ENCODE data around the gene ROR1.

The ROR1 gene

DNA sequence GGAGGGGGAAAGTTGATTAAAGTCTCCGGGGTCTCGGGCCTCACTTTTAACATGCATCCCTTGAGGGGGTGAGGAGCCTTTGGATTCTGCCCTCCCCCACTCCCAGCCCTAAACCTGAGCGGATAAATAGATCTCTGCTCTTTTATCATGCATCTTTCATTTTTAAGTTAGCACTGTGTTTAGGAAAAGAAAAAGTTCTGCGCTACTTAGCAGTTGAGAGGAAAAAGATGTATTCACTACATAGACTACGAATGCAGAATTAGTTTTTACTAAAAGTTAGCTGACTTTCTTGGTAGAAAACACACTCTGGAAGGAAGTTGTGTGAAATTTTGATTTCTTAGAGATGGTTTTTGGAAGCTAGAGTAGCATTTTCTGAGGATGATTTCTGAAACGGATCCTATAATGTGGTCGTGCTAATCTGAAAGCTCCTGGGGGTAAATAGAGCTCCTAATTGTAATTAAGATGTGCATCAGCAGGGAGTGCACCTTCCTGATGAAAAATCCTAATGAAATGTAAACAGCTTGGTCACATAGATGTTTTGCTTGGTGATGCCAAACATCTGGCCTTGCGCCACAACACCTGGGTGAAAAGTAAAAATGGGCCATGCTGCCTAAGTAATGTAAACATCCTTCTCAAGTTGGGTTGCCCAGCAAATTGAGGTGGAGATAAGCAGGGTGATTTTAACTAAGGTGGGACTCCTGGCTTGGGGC lies 1.8 kb downstream of the ROR1 start:
- H3K27me3 Mint-ChIP-seq (ENCODE audit: low read depth): peaks cover 4% of the 10 kb centered on the region
- TF ChIP-seq, protein P1, sequence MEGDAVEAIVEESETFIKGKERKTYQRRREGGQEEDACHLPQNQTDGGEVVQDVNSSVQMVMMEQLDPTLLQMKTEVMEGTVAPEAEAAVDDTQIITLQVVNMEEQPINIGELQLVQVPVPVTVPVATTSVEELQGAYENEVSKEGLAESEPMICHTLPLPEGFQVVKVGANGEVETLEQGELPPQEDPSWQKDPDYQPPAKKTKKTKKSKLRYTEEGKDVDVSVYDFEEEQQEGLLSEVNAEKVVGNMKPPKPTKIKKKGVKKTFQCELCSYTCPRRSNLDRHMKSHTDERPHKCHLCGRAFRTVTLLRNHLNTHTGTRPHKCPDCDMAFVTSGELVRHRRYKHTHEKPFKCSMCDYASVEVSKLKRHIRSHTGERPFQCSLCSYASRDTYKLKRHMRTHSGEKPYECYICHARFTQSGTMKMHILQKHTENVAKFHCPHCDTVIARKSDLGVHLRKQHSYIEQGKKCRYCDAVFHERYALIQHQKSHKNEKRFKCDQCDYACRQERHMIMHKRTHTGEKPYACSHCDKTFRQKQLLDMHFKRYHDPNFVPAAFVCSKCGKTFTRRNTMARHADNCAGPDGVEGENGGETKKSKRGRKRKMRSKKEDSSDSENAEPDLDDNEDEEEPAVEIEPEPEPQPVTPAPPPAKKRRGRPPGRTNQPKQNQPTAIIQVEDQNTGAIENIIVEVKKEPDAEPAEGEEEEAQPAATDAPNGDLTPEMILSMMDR (IDR thresholded peaks at IDR 0.05; ENCODE audit: unreplicated experiment in 3 of 3): no peak
- H3K4me3 Mint-ChIP-seq: peak overlapping the region; percentile 94 to 100 (median 99)
- H3K9me3 Mint-ChIP-seq: no peaks in the 10 kb centered on the region
- H3K27ac Mint-ChIP-seq: peak overlapping the region; percentile 92 to 97 (median 97)
- peaks cover 4% of the 10 kb centered on the region for H3K36me3 Mint-ChIP-seq (ENCODE audit: low read depth)
- peaks cover 54% of the 10 kb centered on the region for H3K4me1 Mint-ChIP-seq

DNA sequence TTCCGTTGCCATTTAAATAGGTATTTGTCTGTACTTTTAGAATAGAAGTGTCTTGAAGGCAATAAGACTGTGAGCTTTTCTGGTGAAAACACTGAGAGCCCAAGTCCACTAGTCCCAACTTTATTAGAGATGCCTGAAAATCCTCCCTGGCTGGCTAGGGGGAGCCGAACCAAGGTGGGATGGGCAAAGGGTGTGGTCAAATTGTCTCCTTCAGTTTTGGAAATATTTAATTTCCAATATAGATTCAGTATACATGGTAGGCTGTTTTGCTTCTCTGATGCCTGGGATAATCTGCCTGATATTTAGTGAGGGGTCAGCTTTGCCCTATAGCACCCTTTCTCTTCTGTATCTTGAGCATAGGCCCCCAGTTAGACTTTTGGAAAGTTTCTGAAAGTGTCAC lies 3.5 kb downstream of the ROR1 start:
- Mint-ChIP-seq H3K9me3 (no peaks in the 10 kb centered on the region), H3K36me3 (ENCODE audit: low read depth) (peaks cover 7% of the 10 kb centered on the region), H3K4me3 (peak overlapping the region; percentile 94 to 100 (median 99)), H3K27ac (peak overlapping the region in 1 of 3 experiments; percentile 5), H3K4me1 (peaks cover 70% of the 10 kb centered on the region), H3K27me3 (ENCODE audit: low read depth) (peaks cover 4% of the 10 kb centered on the region)
- TF ChIP-seq, protein P1 (IDR thresholded peaks at IDR 0.05; ENCODE audit: unreplicated experiment in 3 of 3): no peak

DNA sequence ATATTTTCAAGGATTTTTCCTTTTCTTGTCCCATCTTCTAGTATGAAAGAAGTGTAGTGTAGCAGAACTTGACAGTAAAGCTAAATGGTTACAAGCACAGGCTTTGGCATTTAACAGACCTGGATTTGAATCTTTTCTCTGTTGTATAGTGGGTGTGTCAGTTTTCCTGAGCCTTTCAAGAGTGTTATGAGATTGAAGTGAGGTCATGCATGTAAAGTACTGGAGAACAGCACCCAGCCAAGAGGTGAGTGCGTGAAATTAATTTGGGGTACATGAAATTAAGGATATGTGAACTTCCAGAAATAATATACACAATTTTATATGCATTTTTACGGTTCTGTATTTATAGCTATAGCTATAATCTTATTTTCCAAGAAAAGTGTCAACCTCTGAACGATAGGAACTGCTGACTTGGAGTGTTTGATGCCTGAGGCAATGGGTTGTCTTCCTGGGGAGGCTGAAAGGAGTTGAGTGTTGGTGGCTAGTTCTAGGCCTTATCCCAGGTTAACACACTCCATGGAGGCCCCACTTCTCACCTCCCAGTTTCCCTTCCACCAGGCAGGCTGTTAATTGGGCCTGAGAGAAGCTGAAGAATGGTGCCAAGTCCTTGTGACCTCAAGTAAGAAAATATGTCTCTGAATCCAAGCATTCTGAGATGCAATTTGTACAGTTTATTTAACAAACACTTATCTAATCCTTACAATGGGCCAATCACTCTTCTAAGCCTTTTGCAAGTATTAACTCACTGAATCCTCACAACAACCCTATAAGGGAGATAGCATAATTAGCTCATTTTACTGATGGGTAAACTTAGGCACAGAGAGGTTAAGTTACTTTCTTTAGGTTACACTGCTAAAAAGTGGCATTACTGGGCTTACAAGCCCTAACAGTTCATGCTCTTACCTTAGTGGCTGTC lies 4.4 kb downstream of the ROR1 start:
- Mint-ChIP-seq H3K27me3 (ENCODE audit: low read depth) (peaks cover 4% of the 10 kb centered on the region), H3K27ac (no peak overlapping the region), H3K9me3 (no peaks in the 10 kb centered on the region), H3K4me3 (peak overlapping the region; percentile 17 to 60 (median 26)), H3K4me1 (peaks cover 66% of the 10 kb centered on the region), H3K36me3 (ENCODE audit: low read depth) (peaks cover 10% of the 10 kb centered on the region)
- TF ChIP-seq, protein P1 (IDR thresholded peaks at IDR 0.05; ENCODE audit: unreplicated experiment in 3 of 3): no peak

DNA sequence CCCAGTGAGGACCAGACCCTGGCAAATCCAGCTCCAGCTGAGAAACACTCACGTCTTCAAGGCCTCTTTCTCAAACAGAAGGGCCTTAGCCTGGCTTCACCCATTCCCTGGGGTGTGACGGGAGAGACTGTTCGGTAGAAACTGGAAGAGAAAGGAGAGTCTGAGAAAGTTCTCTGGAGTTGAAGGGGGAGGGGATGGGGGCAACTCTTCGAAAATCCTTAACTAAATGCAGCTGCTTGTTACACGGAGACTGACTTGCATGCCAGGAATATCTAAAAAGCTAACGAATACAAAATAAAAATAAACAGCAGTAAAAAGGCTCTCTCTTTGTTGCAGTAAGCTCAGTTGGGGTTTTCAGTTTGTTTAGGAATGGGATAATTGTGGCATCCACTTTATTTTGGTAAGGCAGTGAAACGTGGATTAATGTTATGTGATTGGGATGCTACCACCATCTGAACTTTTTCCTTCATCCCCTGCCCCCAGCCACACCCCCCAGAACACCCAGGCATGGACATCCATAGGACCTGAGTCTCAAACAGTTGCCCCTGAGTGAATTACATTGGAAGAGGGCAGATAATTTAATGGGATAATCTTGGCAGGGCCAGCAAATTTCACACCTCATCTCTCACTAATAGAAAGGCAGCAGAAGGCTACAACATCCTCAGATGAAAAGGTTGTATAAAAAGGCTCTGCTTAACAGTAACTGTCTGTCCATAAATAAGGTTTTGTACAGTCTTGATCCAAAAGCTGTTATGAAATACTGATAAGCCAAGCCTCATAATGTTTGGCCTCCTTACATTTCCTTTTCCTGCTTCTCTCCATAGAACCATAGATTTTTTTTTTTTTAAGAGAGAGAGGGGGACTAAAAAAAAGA lies 5.8 kb downstream of the ROR1 start:
- Mint-ChIP-seq H3K36me3 (ENCODE audit: low read depth) (peaks cover 10% of the 10 kb centered on the region), H3K4me1 (peaks cover 69% of the 10 kb centered on the region), H3K4me3 (peak overlapping the region; percentile 36 to 75 (median 60)), H3K27me3 (ENCODE audit: low read depth) (peaks cover 4% of the 10 kb centered on the region), H3K9me3 (no peaks in the 10 kb centered on the region), H3K27ac (peak overlapping the region; percentile 38 to 85 (median 44))
- TF ChIP-seq, protein P1 (IDR thresholded peaks at IDR 0.05; ENCODE audit: unreplicated experiment in 3 of 3): no peak

DNA sequence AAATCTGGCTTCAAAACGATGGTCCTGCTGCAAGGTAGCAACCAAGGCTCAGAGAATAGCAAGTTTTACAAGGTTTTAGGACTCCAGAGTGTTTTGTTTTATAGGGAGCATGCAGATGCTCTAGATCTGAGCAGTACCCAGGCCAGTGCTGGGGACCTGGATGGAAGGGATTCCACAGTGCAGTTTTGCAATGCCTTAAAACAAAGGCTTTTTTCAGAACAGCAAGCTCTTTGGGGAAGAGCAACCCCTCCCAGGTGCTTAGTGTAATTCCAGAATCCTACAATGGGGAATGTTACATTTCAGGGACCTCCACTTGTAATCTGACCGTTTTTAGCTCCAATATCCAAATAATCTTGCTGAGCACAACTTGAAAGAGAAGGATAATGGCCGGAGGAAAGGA lies 6.7 kb downstream of the ROR1 start:
- peak overlapping the region in 2 of 3 experiments; percentile 38 to 56 for H3K27ac Mint-ChIP-seq
- H3K9me3 Mint-ChIP-seq: no peaks in the 10 kb centered on the region
- H3K4me1 Mint-ChIP-seq: peaks cover 72% of the 10 kb centered on the region
- no peak overlapping the region for H3K4me3 Mint-ChIP-seq
- TF ChIP-seq, protein P1 (IDR thresholded peaks at IDR 0.05; ENCODE audit: unreplicated experiment in 3 of 3): no peak
- H3K27me3 Mint-ChIP-seq (ENCODE audit: low read depth): no peaks in the 10 kb centered on the region
- H3K36me3 Mint-ChIP-seq (ENCODE audit: low read depth): peaks cover 7% of the 10 kb centered on the region
